GM12875 (cell line): ENCODE data around the gene RNF157.

Experiments used
- H3K4me3 ChIP-seq: one replicate; pipeline ENCODE4 v1.5.1; 2011; ENCODE audit warnings: low read depth, low read length, control low read depth
- TF ChIP-seq, protein P1 (sequence below): IDR thresholded peaks from 2 replicates; pipeline ENCODE4 v1.5.1; 2011; ENCODE audit warnings: low read depth, mild to moderate bottlenecking, control low read depth, inconsistent platforms, low read length, moderate library complexity, borderline replicate concordance; ENCODE audit not compliant: insufficient read depth

The RNF157 gene

GRCh38 chr17:76268015-76268749, 27.9 kb upstream of the RNF157 start:
- TF ChIP-seq, protein P1, sequence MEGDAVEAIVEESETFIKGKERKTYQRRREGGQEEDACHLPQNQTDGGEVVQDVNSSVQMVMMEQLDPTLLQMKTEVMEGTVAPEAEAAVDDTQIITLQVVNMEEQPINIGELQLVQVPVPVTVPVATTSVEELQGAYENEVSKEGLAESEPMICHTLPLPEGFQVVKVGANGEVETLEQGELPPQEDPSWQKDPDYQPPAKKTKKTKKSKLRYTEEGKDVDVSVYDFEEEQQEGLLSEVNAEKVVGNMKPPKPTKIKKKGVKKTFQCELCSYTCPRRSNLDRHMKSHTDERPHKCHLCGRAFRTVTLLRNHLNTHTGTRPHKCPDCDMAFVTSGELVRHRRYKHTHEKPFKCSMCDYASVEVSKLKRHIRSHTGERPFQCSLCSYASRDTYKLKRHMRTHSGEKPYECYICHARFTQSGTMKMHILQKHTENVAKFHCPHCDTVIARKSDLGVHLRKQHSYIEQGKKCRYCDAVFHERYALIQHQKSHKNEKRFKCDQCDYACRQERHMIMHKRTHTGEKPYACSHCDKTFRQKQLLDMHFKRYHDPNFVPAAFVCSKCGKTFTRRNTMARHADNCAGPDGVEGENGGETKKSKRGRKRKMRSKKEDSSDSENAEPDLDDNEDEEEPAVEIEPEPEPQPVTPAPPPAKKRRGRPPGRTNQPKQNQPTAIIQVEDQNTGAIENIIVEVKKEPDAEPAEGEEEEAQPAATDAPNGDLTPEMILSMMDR, result no peak
- H3K4me3 ChIP-seq, result peak overlapping the region; percentile 70

DNA sequence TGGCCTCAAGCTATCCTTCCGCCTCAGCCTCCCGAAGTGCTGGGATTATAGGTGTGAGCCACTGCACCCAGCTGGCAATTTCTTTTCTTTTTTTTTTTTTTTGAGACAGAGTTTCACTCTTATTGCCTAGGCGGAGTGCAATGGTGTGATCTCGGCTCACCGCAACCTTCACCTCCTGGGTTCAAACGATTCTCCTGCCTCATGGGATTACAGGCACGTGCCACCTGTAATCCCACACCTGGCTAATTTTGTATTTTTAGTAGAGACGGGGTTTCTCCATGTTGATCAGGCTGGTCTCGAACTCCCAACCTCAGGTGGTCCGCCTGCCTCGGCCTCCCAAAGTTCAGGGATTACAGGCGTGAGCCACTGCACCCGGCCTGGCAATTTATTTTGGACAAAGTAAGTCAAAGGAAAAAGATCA, 27.3 kb upstream of the RNF157 start:
- H3K4me3 ChIP-seq, result peak overlapping the region; percentile 70

GRCh38 chr17:76267051-76267576, 26.8 kb upstream of the RNF157 start:
- peak overlapping the region; percentile 70 for H3K4me3 ChIP-seq
- TF ChIP-seq, protein P1, result no peak

- TF ChIP-seq, protein P1, result no peak
- H3K4me3 ChIP-seq, result peak overlapping the region; percentile 70
Observed at GRCh38 chr17:76266244-76266938, 26.1 kb upstream of the RNF157 start.

- H3K4me3 ChIP-seq, result peak overlapping the region; percentile 70
- TF ChIP-seq, protein P1, result no peak
Observed at GRCh38 chr17:76265624-76266243, 25.4 kb upstream of the RNF157 start.

DNA sequence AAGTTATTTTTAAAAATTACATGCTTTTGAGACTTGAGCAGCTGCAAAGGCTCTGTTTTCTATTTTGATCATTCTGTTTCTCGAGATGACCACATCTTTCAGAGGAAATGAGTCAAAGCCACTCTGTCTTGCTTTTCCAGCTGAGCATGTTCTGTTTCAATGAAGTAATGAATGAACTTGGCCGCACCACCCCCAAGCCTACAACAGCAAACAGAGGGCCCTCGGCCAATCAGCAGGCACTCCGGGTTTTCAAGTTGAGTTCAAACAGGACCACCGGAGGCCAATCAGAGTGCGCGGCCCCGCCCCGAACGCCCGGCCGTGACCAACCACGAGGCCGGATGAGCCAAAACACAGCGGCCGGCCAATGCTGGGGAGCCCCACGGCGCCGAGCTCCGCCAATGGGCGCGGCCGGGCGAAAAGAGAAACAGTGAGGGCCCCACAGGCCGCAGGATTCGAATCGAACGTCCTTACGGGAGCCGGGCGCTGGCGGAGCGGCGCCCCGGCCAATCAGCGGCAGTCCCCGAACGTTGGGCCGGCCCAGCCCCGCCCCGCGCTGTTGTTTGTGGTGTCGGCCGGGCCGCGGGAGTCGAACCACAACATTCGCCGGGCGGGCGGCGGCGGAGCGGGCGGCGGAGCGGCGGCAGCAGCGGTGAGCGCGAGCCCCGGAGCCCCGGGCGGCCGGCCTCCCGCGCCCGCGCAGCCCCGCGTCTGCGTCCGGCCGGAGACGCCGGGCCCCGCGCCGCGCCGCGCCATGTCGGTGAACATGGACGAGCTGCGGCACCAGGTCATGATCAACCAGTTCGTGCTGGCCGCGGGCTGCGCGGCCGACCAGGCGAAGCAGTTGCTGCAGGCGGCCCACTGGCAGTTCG, 24.7 kb upstream of the RNF157 start, which contains the start of gene UBALD2:
Gene UBALD2 (plus strand): TSS at position 594 of the 869 bp plus-strand sequence. CDS start 158 bp downstream, at position 752.
- TF ChIP-seq, protein P1, result no peak
- peak within 1 kb of the TSS; percentile 70 for H3K4me3 ChIP-seq

DNA sequence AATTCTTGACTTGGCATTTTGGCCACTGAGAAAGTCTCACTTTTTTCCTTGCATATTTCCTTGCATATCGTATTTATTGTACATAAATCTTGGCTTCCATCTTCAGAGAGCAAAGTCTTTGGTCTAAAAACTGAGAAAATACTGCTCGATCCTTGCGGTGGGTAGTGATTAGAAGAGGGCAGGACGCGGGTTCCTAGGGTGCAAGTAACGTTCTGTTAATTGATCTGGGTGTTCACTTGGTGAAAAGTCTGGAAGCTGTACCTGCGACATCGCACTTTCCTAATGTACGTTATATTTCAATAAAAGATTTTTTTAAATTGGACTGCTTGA, 24.1 kb upstream of the RNF157 start:
- TF ChIP-seq, protein P1, result no peak
- no peak overlapping the region for H3K4me3 ChIP-seq
